OCI-LY1 (cell line): ENCODE measurements around the gene HACE1.

Source experiments
- CTCF ChIP-seq: fragments of 200-600 bp; sonication (generic), shearing (Covaris generic); IDR thresholded peaks from 2 replicates; pipeline ENCODE4 v1.5.1; 2017; ENCODE audit warnings: mild to moderate bottlenecking, antibody characterized with exemption, low read length, moderate library complexity, mixed read lengths
- EZH2 ChIP-seq: fragments of 200-600 bp; sonication (generic), shearing (Covaris generic); IDR thresholded peaks from 2 replicates; pipeline ENCODE4 v1.8.0; 2017; ENCODE audit warnings: borderline replicate concordance, mixed run types, mild to moderate bottlenecking, antibody characterized with exemption, low read length, moderate library complexity, mixed read lengths

DNA sequence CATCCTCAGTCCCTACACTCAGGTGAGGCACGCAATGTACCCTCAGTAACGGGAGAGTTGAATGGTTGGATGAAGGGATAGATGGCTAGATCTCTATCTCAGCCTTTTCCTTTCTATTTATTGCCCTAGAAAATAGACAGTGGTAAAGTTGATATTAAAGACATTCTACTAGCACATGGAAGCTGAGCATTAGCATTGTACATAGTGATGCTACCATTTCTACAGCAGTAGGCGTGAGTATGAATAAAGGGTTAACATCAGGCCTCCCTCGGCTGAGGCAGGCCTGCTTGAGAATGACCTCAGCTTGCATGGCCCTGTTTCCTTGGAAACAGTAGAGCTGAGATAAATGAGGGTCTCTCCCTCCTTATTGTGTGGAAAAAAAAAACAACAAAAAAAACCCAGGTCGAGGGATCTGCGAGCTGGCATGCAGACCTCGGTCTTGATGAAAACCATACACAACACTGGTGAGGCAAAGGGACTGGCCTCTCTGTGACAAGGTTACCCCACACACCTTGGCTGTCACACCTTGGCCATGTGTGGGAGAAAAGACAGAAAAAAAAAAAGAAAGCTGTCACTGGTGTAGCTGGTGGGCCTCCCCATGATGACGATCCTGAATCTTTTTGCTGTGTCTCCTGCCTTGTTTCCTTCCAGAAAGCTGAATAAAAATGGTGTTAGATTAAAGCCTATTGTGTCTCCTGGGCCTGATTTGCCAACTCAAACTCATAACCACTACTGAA lies 160.0 kb downstream of the HACE1 start:
- TF ChIP-seq EZH2 (no peak), CTCF (no peak)
